GM18868 (cell line): ENCODE results near the gene DBX2.
"Not testable (repeated sequence)": the region's sequence is repeated elsewhere in the genome, so short reads cannot be mapped to it uniquely, and the experiment has no call there.

Experiments
- ATAC-seq: cut with Tn5 transposase; IDR thresholded peaks from one replicate; pipeline ENCODE4 v1.9.1; 2021; ENCODE audit warnings: mild to moderate bottlenecking, moderate library complexity; ENCODE audit not compliant: unreplicated experiment

Gene DBX2

GRCh38 chr12:45050751-45051571 is at the start of gene DBX2:
DBX2 (minus strand) TSS chr12:45051099; CDS start chr12:45050927, 172 bp downstream.
- no peak for ATAC-seq

- no peak for ATAC-seq
Measured at GRCh38 chr12:45098766-45099165, 47.9 kb upstream of the DBX2 start.

GRCh38 chr12:45095417-45095816 is 44.5 kb upstream of the DBX2 start:
- ATAC-seq, result not testable (repeated sequence)

- ATAC-seq, result no peak
Measured at GRCh38 chr12:45093051-45093450, 42.2 kb upstream of the DBX2 start.

- ATAC-seq, result no peak
Measured at GRCh38 chr12:45089411-45090075, 38.6 kb upstream of the DBX2 start.

GRCh38 chr12:45088608-45089007 is 37.7 kb upstream of the DBX2 start:
- ATAC-seq, result no peak

GRCh38 chr12:45084248-45084647 is 33.3 kb upstream of the DBX2 start:
- not testable (repeated sequence) for ATAC-seq

GRCh38 chr12:45077251-45077650 is 26.4 kb upstream of the DBX2 start:
- ATAC-seq, result no peak

GRCh38 chr12:45076417-45077026 is 25.6 kb upstream of the DBX2 start:
- no peak for ATAC-seq

GRCh38 chr12:45075587-45076282 is 24.8 kb upstream of the DBX2 start:
- ATAC-seq, result no peak

- no peak for ATAC-seq
Measured at GRCh38 chr12:45065125-45065626, 14.3 kb upstream of the DBX2 start.

GRCh38 chr12:45060976-45061375 is 10.1 kb upstream of the DBX2 start:
- ATAC-seq, result no peak

GRCh38 chr12:45051572-45052125 is 750 bp upstream of the DBX2 start:
- ATAC-seq, result no peak

- ATAC-seq, result no peak
Measured at GRCh38 chr12:45049912-45050750, 768 bp downstream of the DBX2 start.

GRCh38 chr12:45042599-45042998 is 8.3 kb downstream of the DBX2 start:
- ATAC-seq, result no peak

- no peak for ATAC-seq
Measured at GRCh38 chr12:45040977-45041376, 9.9 kb downstream of the DBX2 start.

GRCh38 chr12:45039757-45040156 is 11.1 kb downstream of the DBX2 start:
- ATAC-seq, result no peak

GRCh38 chr12:45034861-45035265 is 16.0 kb downstream of the DBX2 start:
- no peak for ATAC-seq

- no peak for ATAC-seq
Measured at GRCh38 chr12:45017916-45018315, 33.0 kb downstream of the DBX2 start.

GRCh38 chr12:45014396-45014795 is 36.5 kb downstream of the DBX2 start:
- no peak for ATAC-seq
